Mononuclear cell (primary cell): ENCODE data around the gene FAM219B. TPM values are rescaled to one million over a fixed set of nuclear protein-coding genes. Genes with fewer than 3 reads are reported as not detected.

ENCODE experiments used
- H3K27me3 ChIP-seq: 2 replicates; pipeline ENCODE4 v1.6.0; 2011; ENCODE audit warnings: low read length, control low read depth; ENCODE audit not compliant: insufficient read depth
- H3K4me1 ChIP-seq: 2 replicates; pipeline ENCODE4 v1.5.1; 2011; ENCODE audit warnings: mild to moderate bottlenecking, low read length, control low read depth; ENCODE audit not compliant: insufficient read depth
- H3K4me3 ChIP-seq: 2 replicates; pipeline ENCODE4 v1.5.1; 2011; ENCODE audit warnings: mild to moderate bottlenecking, low read length, moderate library complexity
- H3K9me3 ChIP-seq: 2 replicates; pipeline ENCODE4 v1.5.1; 2011; ENCODE audit warnings: low read depth, mild to moderate bottlenecking, control low read depth, low read length
- total RNA-seq: library from RNA; depleted of rRNA; stranded (reverse); fragments of >200 nt; gene quantifications from one replicate; pipeline ENCODE4 v1.2.3, GENCODE V29; 2012

FAM219B gene
- total RNA-seq, 1 donor, result 11.4 TPM

DNA sequence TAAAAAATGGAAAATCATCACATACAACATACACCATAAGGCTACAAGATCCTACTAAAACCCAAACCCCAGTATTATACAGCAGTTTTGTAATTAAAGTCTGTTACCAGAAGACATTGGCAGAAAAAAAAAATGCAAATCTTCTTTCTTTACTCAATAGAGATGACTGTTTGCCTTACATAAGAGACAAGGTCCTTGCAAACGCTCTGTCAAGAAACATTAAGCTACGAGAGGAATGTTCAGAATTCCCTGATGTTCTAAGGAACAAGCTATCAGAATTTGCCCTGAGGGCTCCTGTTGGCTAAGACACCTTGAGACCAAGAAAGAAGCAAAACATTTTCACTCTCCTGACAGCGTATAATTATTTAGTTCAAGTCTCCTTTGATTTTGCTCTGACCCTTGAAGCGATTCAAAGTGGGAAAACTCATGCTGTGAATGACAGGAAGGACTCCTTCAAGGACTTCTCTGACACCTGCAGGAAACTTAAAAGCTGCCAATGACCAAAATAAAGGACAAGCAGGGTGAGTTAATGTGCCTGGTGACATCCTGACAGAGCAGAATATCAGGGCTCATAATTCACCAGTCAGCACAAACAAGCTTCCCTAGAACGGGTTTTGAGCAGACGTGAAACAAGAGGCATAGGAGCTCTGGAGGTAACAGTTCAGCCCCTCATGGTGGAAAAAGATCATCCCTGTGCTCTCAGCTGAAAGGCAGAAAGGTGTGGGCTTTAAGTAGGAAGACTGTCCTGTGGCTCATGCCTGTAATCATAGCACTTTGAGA is 36.0 kb downstream of the FAM219B start:
- Histone ChIP-seq H3K4me3 (no peak overlapping the region), H3K9me3 (no peaks in the 10 kb centered on the region), H3K27me3 (no peaks in the 10 kb centered on the region), H3K4me1 (peaks cover 77% of the 10 kb centered on the region)

DNA sequence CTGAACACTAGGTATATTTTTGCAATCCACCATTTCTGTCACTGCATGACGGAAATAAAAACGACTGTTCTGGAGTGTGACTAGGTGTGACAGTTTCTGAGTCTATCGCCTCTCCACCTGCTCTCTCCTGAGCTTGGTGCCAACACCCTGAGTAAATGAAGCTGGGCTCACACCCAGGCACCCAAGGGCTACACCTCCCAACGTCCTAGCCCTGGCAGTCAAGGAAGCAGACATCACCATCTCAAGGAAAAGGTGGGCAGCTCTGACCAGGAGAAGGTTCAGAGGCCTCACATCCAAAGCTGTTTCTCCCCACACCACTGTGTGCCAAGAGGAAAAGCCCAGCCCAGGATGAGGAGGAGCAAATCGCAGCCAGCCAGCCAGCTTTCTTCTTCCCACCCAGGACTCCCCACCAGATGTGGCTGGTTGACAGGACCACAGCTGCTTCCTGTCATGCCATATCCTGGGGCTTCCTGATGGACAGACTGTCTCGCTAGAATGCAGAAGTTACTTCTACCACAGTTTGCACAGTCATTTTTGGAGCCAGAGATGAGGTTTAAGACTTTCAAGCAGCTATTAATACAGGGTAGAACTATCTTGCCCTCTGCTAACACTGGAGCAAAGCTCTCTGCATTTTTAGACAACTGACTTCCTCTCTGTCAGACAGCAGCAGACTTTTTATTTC is 36.8 kb downstream of the FAM219B start:
- peaks cover 81% of the 10 kb centered on the region for H3K4me1 ChIP-seq
- no peaks in the 10 kb centered on the region for H3K27me3 ChIP-seq
- H3K4me3 ChIP-seq, result no peak overlapping the region
- no peaks in the 10 kb centered on the region for H3K9me3 ChIP-seq

DNA sequence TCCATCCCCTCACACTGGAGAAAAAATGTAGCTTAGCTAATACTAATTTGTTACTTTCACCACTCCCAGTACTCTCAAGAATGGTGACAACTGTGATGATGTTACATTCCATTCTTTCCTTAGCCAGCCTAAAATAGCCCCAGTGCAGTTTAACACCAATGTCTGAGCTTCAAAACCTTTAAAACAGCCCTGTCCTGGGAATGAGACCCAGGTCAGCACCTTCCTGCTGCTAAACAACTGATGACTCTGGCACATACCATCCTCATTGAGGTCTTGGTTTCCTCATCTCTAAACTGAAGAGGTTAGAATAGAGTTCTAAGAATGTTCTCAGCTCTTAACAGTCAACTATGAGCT is 37.3 kb downstream of the FAM219B start:
- H3K27me3 ChIP-seq, result no peaks in the 10 kb centered on the region
- H3K4me3 ChIP-seq, result no peak overlapping the region
- H3K9me3 ChIP-seq, result no peaks in the 10 kb centered on the region
- H3K4me1 ChIP-seq, result peaks cover 85% of the 10 kb centered on the region

DNA sequence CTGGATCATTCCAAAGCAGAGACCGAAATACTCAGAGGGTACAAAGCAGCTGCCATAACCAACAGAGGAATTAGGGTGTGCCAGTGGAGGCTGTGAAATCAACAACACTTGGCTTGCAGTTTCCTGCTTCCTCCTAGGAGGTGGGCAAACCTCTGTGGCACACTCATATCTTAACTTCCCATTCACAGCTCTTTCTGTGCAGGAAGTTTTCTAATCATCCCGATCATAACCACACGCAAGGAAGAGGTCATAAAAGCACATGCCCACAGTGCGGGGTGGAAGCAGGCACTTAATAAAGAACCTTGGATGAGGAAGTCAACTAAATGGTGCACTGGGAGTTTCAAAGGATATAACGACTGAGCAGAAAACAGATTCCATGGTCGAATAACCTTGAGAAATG is 38.6 kb downstream of the FAM219B start:
- Histone ChIP-seq H3K4me3 (no peak overlapping the region), H3K27me3 (no peaks in the 10 kb centered on the region), H3K9me3 (no peaks in the 10 kb centered on the region)

DNA sequence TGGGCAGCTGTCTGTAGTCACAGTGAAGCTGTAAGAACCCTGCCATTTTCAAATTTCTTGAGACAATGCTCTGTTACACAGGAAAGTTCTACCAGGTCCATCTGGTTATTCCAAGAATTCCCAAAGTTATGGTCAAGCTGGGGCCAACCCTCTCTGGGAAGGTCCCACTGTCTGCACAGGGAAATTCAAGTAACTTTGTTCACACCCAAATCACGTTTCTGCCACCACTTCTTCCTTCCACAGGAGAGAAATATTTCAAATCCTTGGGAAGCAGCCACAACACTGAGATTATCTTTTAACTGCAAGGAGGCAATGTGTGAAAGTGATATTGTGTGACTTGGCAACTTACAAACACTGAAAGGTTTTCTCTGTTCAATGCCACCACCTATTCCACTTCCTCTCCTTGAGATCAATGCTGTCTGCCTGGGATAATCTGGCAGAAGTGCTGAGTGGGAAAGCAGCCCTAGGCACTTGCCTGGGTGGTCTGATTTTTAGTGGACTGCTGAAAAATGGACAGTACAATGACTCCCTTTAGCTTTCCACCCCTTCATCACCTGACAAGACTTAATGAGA is 39.1 kb downstream of the FAM219B start:
- no peaks in the 10 kb centered on the region for H3K27me3 ChIP-seq
- H3K4me1 ChIP-seq, result peaks cover 89% of the 10 kb centered on the region
- no peak overlapping the region for H3K4me3 ChIP-seq
- no peaks in the 10 kb centered on the region for H3K9me3 ChIP-seq

More for the DNA sequence above, 38.6 kb downstream of the FAM219B start:
- peaks cover 90% of the 10 kb centered on the region for H3K4me1 ChIP-seq

DNA sequence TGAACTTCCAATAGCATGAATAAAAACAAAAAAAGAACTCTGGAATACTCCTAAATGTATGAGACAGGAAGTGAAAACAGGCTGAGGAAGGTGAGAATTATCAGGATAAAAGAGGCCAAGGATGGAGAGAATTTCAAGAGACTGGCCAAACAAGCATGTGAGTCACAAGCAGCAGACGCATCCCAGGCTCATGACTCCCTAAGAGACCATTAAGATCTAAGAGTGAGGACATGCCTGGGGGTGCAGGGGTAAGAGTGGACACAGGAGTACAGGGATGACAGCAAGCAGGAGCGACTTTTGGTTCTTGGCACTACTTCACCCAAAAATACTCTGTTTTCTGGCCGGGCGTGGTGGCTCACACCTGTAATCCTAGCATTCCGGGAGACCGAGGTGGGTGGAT is 40.6 kb downstream of the FAM219B start:
- no peaks in the 10 kb centered on the region for H3K27me3 ChIP-seq
- H3K4me1 ChIP-seq, result peaks cover 75% of the 10 kb centered on the region
- no peak overlapping the region for H3K4me3 ChIP-seq
- no peaks in the 10 kb centered on the region for H3K9me3 ChIP-seq

DNA sequence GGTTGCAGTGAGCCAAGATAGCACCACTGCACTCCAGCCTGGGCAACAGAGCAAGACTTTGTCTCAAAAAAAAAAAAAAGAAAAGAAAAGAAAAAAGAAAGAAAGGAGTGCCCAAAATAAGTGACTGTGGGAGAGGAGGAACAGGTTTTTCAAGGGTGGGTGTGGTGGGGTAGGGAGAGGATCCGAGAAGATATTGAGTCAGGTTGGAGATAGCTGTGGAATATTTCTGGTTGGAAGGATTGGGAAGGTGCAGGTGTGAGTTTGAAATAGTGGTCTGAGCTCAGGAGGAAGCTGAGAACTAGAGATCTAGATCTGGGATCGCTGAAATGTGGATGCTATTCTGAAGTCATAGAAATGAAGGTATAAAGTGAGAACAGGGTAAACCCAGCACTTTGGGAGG is 41.3 kb downstream of the FAM219B start:
- Histone ChIP-seq H3K4me1 (peaks cover 67% of the 10 kb centered on the region), H3K4me3 (no peak overlapping the region), H3K9me3 (no peaks in the 10 kb centered on the region), H3K27me3 (no peaks in the 10 kb centered on the region)

DNA sequence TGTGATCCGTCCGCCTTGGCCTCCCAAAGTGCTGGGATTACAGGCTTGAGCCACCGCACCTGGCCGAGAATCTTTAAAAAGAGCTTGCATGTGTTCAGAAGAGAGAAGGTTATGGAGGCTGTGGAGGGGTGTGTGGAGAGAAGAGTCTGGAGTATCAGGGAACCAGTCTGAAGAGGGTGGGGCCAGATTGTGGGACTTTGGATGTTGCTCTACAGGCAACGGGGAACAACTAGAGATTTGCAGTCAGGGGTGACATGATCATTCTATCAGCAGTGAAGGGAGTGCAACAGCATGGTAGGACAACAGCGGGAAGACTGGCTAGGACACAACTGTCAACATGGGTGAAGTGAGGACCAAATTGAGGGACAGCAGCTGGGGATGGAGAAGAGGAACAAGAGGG is 42.4 kb downstream of the FAM219B start:
- Histone ChIP-seq H3K4me1 (peaks cover 65% of the 10 kb centered on the region), H3K27me3 (no peaks in the 10 kb centered on the region), H3K9me3 (no peaks in the 10 kb centered on the region), H3K4me3 (no peak overlapping the region)

DNA sequence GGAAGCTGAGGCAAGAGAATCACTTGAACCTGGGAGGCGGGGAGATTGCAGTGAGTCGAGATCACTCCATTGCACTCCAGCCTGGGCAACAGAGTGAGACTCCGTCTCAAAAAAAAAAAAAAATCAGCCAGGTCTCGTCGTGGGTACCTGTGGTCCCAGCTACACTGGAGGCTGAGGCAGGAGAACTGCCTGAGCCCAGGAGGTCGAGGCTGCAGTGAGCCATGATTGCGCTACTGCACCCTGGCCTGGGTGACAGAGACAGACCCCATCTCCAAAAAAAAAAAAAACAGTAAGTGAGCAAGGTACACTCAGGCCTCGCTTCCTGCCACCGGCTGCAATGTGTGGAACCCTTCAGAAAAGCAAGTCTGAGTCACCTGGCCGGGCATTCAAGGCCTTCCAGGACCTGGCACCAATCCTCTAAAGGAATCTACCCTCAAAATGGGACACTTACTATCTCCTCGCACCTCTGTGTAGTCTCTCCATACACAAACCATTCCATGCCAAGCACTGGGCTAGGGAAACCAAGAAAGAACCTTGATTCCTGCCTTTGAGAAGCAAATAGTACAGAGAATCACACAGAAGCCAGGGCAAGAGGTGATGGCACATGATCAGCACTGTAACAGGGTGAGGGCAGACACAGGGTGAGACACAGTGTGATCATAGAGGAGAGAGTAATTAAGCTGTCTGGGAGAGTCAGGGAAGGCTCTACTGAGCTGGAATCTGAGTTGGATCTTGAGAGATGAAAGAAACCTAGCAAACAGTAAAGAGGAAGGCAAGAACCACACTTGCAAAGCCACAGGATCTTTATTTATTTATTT is 43.2 kb downstream of the FAM219B start:
- Histone ChIP-seq H3K4me1 (peaks cover 65% of the 10 kb centered on the region), H3K4me3 (no peak overlapping the region)

DNA sequence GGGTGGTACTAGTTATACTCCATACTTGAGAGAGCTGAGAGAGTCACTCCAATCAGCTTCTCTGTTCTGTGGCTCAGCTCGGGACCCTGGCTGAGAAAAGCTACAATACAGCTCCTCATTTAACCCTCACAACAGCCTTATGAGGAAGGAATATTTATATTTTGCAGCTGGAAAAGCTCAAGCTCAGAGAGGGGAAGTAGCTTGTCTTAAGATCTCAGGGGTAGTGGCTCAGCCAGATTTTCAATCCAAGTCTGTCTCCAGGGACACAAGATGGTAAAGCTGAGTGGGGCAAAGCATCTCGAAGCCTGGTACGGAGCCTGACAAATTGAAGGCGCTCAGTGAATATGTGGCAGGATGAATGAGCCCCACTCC is 48.3 kb downstream of the FAM219B start:
- H3K4me1 ChIP-seq, result peaks cover 41% of the 10 kb centered on the region

More for the DNA sequence above, 43.2 kb downstream of the FAM219B start:
- no peaks in the 10 kb centered on the region for H3K9me3 ChIP-seq
- no peaks in the 10 kb centered on the region for H3K27me3 ChIP-seq

DNA sequence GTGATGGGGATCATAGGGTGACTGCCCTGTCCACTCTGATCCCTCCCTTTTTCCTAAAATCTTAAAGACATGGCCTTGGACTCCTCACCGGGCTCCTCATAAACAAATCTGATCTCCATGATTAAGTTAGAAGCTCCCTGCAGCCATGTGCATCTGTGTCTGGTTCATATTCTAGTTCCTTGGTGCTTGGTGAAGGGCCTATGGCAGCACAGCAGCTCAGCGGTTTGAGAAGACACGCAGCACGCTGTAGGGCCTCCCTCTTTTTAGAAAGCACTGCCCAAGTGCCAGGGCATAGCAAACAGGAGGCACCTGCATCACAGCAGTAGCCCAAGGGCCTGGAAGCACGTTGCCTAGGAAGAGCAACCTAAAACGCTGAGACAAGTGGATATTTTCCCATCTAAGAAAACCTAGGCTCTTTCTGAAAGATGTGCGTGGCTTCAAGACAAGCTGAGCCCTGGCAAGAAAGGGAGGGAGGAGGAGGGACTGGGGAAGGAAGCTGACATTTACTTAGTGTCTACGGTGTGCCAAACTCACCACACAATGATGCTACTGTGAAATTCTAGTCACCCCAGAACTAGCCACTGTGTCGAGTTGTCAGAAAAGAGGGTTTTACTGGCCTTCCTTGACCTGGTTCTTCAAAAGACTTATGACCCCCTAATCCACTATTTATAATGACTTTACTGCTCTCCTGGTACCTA is 48.8 kb downstream of the FAM219B start:
- no peaks in the 10 kb centered on the region for H3K27me3 ChIP-seq
- H3K4me3 ChIP-seq, result no peak overlapping the region
- H3K9me3 ChIP-seq, result no peaks in the 10 kb centered on the region
- peaks cover 38% of the 10 kb centered on the region for H3K4me1 ChIP-seq

More for the DNA sequence above, 48.3 kb downstream of the FAM219B start:
- no peaks in the 10 kb centered on the region for H3K27me3 ChIP-seq
- H3K4me3 ChIP-seq, result no peak overlapping the region
- no peaks in the 10 kb centered on the region for H3K9me3 ChIP-seq

DNA sequence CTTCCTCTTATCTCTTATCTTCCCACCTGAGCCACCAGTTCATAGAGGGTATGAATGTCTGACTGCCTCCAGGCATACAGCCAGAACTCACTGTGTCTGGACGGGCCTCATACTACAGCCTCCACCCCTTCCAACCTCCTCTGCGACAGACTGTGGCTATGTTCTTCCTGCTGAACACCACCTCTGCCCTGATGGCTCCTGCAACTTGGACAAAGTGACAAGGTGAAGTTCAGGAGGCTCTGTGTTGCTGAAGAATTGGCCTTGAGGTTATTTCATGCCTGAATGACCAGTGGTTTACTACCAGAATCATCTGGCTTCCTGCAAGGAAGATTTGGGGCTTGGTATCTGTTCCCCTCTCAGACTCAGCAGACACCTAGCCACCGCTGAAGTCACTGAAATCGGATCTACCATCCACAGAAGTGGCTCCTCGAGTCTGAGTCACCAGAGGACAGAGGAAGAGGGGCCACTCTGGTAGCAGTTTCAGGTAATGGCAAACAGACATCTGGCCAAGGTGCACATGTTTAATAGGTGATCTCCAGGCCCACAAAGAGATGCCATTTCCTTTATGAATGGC is 49.5 kb downstream of the FAM219B start:
- Histone ChIP-seq H3K27me3 (no peaks in the 10 kb centered on the region), H3K4me3 (no peak overlapping the region), H3K4me1 (peaks cover 38% of the 10 kb centered on the region), H3K9me3 (no peaks in the 10 kb centered on the region)

DNA sequence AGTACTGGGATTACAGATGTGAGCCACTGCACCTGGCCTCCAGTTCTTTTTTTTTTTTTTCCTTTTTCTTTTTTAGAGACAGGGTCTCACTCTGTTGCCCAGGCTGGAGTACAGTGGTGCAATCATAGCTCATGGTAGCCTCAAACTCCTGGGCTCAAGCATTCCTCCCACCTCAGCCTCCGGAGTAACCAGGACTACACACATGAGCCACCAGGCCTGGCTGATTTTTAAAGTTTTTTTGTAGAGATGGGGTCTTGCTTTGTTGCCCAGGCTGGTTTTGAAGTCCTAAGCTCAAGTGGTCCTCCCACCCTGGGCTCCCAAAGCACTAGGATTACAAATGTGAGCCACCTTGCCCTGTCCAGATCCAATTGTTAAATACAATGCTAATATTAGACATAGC is 50.1 kb downstream of the FAM219B start:
- no peak overlapping the region for H3K4me3 ChIP-seq
- peaks cover 38% of the 10 kb centered on the region for H3K4me1 ChIP-seq
- no peaks in the 10 kb centered on the region for H3K9me3 ChIP-seq
- no peaks in the 10 kb centered on the region for H3K27me3 ChIP-seq

DNA sequence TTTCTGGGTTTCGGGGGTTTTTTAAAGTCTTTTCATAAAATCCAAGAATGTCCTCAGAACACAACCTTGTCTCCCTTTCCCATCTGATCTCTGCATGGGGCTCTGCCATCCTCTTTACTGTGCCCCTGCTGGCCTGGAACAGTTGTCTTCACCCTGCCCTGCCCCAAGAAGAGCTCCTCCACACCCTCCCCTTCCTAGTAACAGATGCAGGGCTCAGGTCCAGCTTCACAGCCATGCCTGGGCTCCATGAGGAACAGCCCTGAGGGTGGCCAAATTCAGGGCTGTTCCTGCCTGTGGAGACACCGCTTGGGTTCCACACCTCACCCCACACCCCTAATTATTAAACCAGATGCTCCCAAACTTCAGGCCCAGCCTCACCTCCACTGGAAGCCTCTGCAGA is 50.8 kb downstream of the FAM219B start:
- Histone ChIP-seq H3K4me3 (no peak overlapping the region), H3K27me3 (no peaks in the 10 kb centered on the region), H3K9me3 (no peaks in the 10 kb centered on the region), H3K4me1 (peaks cover 38% of the 10 kb centered on the region)
